HG03442 (cell line): ENCODE measurements around the gene SECISBP2L.

ENCODE experiments used
- ATAC-seq: cut with Tn5 transposase; IDR thresholded peaks from one replicate; pipeline ENCODE4 v1.9.1; 2021; ENCODE audit warnings: mild to moderate bottlenecking, moderate library complexity; ENCODE audit not compliant: unreplicated experiment

The SECISBP2L gene

GRCh38 chr15:49060710-49061495 is 14.7 kb upstream of the SECISBP2L start:
- no peak for ATAC-seq

GRCh38 chr15:49059491-49059890 is 13.2 kb upstream of the SECISBP2L start:
- no peak for ATAC-seq

GRCh38 chr15:49058559-49058958 is 12.3 kb upstream of the SECISBP2L start:
- no peak for ATAC-seq

GRCh38 chr15:49055630-49056029 is 9.4 kb upstream of the SECISBP2L start:
- ATAC-seq = no peak

GRCh38 chr15:49052662-49053061 is 6.4 kb upstream of the SECISBP2L start:
- ATAC-seq = no peak

- no peak for ATAC-seq
These were observed 1.2 kb upstream of the SECISBP2L start for GRCh38 chr15:49047456-49047855.

GRCh38 chr15:49045751-49046219 is 461 bp downstream of the SECISBP2L start:
- peak; percentile 32 for ATAC-seq

- ATAC-seq = no peak
These were observed 1.3 kb downstream of the SECISBP2L start for GRCh38 chr15:49044766-49045606.

- ATAC-seq = no peak
These were observed 2.2 kb downstream of the SECISBP2L start for GRCh38 chr15:49044002-49044401.

GRCh38 chr15:49042165-49042564 is 4.1 kb downstream of the SECISBP2L start:
- no peak for ATAC-seq

GRCh38 chr15:49041426-49041825 is 4.8 kb downstream of the SECISBP2L start:
- no peak for ATAC-seq

GRCh38 chr15:49040151-49040550 is 6.1 kb downstream of the SECISBP2L start:
- no peak for ATAC-seq

- ATAC-seq = no peak
These were observed 7.9 kb downstream of the SECISBP2L start for GRCh38 chr15:49038382-49038781.

- ATAC-seq = no peak
These were observed 8.7 kb downstream of the SECISBP2L start for GRCh38 chr15:49037546-49037940.

GRCh38 chr15:49036650-49037545 is 9.3 kb downstream of the SECISBP2L start:
- no peak for ATAC-seq

- no peak for ATAC-seq
These were observed 10.4 kb downstream of the SECISBP2L start for GRCh38 chr15:49035825-49036224.

GRCh38 chr15:49032601-49033145 is 13.6 kb downstream of the SECISBP2L start:
- no peak for ATAC-seq

GRCh38 chr15:49031804-49032203 is 14.4 kb downstream of the SECISBP2L start:
- ATAC-seq = no peak

GRCh38 chr15:49026700-49027099 is 19.5 kb downstream of the SECISBP2L start:
- ATAC-seq = no peak

GRCh38 chr15:49024840-49025239 is 21.4 kb downstream of the SECISBP2L start:
- ATAC-seq = peak; percentile 58

- ATAC-seq = peak; percentile 81
These were observed 22.9 kb downstream of the SECISBP2L start for GRCh38 chr15:49023354-49023753.
